MM.1S (cell line): ENCODE results near the gene GALNT9.

Experiments
- DNase-seq: peaks from one replicate; pipeline ENCODE4 v3.0.0-alpha.2; 2015
- H2AFZ ChIP-seq: fragments of 300-600 bp; sonication (generic); 2 replicates; pipeline ENCODE4 v1.6.0; 2016; ENCODE audit warnings: antibody characterized with exemption, low read length
- H3F3A ChIP-seq: fragments of 300-600 bp; sonication (generic); 2 replicates; pipeline ENCODE4 v1.6.1; 2016; ENCODE audit warnings: mild to moderate bottlenecking, antibody characterized with exemption, low read length, moderate library complexity, mixed read lengths; ENCODE audit not compliant: insufficient read depth
- H3K27ac ChIP-seq: fragments of 300-600 bp; sonication (generic); 2 replicates; pipeline ENCODE4 v1.5.1; 2016; ENCODE audit warnings: mild to moderate bottlenecking, low read length
- H3K27me3 ChIP-seq: fragments of 300-600 bp; sonication (generic); replicated peaks from 2 replicates; pipeline ENCODE4 v1.6.0; 2016; ENCODE audit warnings: low read length; ENCODE audit not compliant: insufficient read depth
- H3K36me3 ChIP-seq: fragments of 300-600 bp; sonication (generic); replicated peaks from 2 replicates; pipeline ENCODE4 v1.6.1; 2016; ENCODE audit warnings: mild to moderate bottlenecking, low read length, mixed read lengths; ENCODE audit not compliant: insufficient read depth
- H3K4me1 ChIP-seq: fragments of 300-600 bp; sonication (generic); 2 replicates; pipeline ENCODE4 v1.6.1; 2016; ENCODE audit warnings: low read length, mixed read lengths
- H3K4me2 ChIP-seq: fragments of 300-600 bp; sonication (generic); 2 replicates; pipeline ENCODE4 v1.6.0; 2016; ENCODE audit warnings: low read depth, low read length
- H3K4me3 ChIP-seq: fragments of 300-600 bp; sonication (generic); 2 replicates; pipeline ENCODE4 v1.5.1; 2016; ENCODE audit warnings: low read length, mixed read lengths
- H3K79me2 ChIP-seq: fragments of 300-600 bp; sonication (generic); 2 replicates; pipeline ENCODE4 v1.6.1; 2016; ENCODE audit warnings: mixed run types, low read length, mixed read lengths
- H3K9ac ChIP-seq: fragments of 300-600 bp; sonication (generic); 2 replicates; pipeline ENCODE4 v1.6.1; 2016; ENCODE audit warnings: low read length, mixed read lengths
- H3K9me2 ChIP-seq: fragments of 300-600 bp; sonication (generic); replicated peaks from 2 replicates; pipeline ENCODE4 v1.6.1; 2016; ENCODE audit warnings: mild to moderate bottlenecking, low read length, mixed read lengths; ENCODE audit not compliant: insufficient read depth
- H3K9me3 ChIP-seq: fragments of 300-600 bp; sonication (generic); replicated peaks from 2 replicates; pipeline ENCODE4 v1.6.1; 2016; ENCODE audit warnings: mild to moderate bottlenecking, low read length, mixed read lengths; ENCODE audit not compliant: insufficient read depth
- H4K20me1 ChIP-seq: fragments of 300-600 bp; sonication (generic); 2 replicates; pipeline ENCODE4 v1.6.1; 2016; ENCODE audit warnings: mild to moderate bottlenecking, low read length, moderate library complexity, mixed read lengths; ENCODE audit not compliant: insufficient read depth
- EZH2 ChIP-seq: fragments of 300-600 bp; sonication (generic); optimal IDR thresholded peaks from 2 replicates; pipeline ENCODE3; 2017; ENCODE audit warnings: low read depth, mild to moderate bottlenecking, antibody characterized with exemption, low read length, mixed read lengths
- EZH2phosphoT487 ChIP-seq: fragments of 300-600 bp; sonication (generic); IDR thresholded peaks from 2 replicates; pipeline ENCODE4 v1.6.1; 2018; ENCODE audit warnings: antibody characterized with exemption, low read length
- TF ChIP-seq, protein P1 (sequence below): fragments of 300-600 bp; sonication (generic); IDR thresholded peaks from 2 replicates; pipeline ENCODE4 v1.5.1; 2016; ENCODE audit warnings: antibody characterized with exemption, low read length, mixed read lengths

GALNT9 gene

DNA sequence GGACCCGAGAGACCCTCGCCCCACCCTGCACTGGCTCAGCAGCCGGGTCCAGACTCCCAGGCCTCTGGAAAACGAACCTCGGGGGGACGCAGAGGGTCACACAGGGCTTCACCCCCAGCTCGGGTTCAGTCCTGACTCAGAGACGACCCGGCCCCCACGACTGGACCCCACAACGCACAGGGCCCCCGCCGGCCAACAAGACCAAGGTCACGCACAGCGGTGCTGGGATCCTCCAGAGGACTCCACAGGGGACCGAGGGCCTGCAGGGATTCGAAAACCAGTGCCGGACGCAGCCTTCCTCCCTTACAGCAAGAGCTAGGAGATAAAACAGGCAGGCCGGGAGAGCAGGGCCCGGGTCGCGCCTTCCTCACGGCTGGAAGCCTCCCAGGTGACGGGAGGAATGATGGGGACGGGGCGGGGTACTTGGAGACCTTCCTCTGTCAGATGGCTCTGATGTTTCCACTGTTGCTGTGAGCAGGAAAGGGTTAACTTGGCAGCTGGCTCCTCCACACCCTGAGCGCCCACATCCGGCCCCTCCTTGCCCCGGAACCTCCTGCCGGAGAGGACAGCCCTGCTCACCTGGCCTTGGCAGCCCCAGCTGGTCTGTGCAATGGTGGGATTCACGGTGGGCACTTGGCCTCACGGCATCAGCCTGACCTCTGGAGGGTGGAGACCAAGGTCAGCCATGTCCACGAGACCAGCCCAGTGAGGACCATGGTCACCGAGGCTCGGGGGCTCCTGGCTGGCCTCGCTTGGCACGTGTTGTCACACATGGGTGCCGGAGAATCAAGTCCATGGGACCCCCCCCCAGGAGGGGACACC is 46.2 kb downstream of the GALNT9 start:
- Histone ChIP-seq H4K20me1 (no peaks in the 10 kb centered on the region), H3K4me3 (no peak overlapping the region), H3K9ac (no peak overlapping the region), H3F3A (no peaks in the 10 kb centered on the region), H2AFZ (no peak overlapping the region), H3K4me2 (no peak overlapping the region), H3K9me3 (no peaks in the 10 kb centered on the region), H3K79me2 (no peaks in the 10 kb centered on the region), H3K36me3 (no peaks in the 10 kb centered on the region), H3K9me2 (no peaks in the 10 kb centered on the region), H3K27me3 (no peaks in the 10 kb centered on the region; the same call in 1 of the 2 replicates), H3K27ac (no peak overlapping the region), H3K4me1 (no peaks in the 10 kb centered on the region)
- no peak for DNase-seq
- TF ChIP-seq, protein P1, sequence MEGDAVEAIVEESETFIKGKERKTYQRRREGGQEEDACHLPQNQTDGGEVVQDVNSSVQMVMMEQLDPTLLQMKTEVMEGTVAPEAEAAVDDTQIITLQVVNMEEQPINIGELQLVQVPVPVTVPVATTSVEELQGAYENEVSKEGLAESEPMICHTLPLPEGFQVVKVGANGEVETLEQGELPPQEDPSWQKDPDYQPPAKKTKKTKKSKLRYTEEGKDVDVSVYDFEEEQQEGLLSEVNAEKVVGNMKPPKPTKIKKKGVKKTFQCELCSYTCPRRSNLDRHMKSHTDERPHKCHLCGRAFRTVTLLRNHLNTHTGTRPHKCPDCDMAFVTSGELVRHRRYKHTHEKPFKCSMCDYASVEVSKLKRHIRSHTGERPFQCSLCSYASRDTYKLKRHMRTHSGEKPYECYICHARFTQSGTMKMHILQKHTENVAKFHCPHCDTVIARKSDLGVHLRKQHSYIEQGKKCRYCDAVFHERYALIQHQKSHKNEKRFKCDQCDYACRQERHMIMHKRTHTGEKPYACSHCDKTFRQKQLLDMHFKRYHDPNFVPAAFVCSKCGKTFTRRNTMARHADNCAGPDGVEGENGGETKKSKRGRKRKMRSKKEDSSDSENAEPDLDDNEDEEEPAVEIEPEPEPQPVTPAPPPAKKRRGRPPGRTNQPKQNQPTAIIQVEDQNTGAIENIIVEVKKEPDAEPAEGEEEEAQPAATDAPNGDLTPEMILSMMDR: no peak
- TF ChIP-seq EZH2 (no peak), EZH2phosphoT487 (no peak)

DNA sequence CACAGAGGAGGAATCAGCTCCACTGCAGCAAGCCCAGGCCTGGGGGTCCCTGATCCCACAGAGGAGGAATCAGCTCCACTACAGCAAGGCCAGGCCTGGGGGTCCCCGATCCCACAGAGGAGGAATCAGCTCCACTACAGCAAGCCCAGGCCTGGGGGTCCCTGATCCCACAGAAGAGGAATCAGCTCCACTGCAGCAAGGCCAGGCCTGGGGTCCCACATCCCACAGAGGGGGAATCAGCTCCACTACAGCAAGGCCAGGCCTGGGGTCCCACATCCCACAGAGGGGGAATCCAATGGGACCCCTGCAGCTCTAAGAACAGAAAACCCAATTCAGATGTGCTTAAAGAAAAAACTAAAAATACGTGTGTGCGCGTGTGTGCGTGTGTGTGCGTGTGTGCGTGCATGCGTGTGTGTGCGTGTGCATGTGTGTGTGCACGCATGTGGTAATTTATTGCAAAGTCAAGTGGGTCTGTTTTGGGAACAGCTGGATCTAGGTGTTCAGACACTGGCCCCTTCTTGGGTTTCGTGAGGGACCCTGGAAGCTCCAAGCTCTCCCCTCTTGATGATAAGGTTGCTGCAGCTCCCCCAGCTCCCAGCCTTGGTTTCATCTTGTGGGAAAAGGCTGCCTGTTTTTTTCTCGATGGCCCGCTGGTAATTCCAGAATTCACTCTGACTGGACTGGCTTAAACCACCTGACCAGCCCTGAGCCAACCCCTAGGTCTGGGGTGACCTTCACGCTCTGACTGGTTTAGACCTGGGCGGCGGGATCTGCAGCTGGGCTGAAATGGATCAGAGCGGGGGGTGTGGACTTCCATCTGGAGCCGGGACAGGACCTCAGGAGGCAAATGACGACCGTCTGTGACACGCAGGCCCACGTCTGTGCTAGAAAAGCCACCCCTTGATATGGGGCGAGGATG is 47.1 kb downstream of the GALNT9 start:
- Histone ChIP-seq H3K9me2 (no peaks in the 10 kb centered on the region), H3K9me3 (no peaks in the 10 kb centered on the region), H3K79me2 (no peaks in the 10 kb centered on the region), H3K27ac (no peak overlapping the region), H3K4me1 (no peaks in the 10 kb centered on the region), H2AFZ (no peak overlapping the region), H3K36me3 (no peaks in the 10 kb centered on the region), H3K4me2 (no peak overlapping the region), H4K20me1 (no peaks in the 10 kb centered on the region), H3F3A (no peaks in the 10 kb centered on the region), H3K9ac (no peak overlapping the region), H3K27me3 (no peaks in the 10 kb centered on the region; the same call in 1 of the 2 replicates), H3K4me3 (no peak overlapping the region)
- TF ChIP-seq EZH2: no peak
- no peak for DNase-seq

DNA sequence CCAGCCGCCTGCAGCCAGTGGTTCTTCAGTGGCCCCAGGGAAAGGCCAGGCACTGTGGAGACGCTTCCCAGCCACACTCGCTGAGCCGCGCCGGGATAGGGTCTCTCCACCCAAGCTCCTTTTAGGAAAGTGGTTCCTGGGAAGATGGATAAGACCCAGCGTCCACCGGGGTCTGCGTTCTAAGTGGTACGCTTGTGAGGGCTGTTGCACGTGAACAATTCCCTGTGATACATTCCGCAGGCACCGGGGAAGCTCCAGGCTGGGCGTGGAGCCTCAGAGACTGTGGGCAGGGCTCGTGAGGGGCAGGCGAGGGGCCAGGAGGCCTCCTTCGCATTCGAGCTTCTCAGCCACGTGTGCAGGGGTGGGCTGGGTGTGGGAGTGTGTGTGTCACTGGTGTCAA is 48.4 kb downstream of the GALNT9 start:
- Histone ChIP-seq H3K9me2 (no peaks in the 10 kb centered on the region), H3K9me3 (no peaks in the 10 kb centered on the region), H3K27ac (no peak overlapping the region), H3K4me2 (no peak overlapping the region), H3K79me2 (no peaks in the 10 kb centered on the region), H4K20me1 (no peaks in the 10 kb centered on the region), H3K4me1 (no peaks in the 10 kb centered on the region), H3K9ac (no peak overlapping the region), H3K4me3 (no peak overlapping the region), H3K27me3 (peaks cover 6% of the 10 kb centered on the region; the same call in 1 of the 2 replicates), H3K36me3 (no peaks in the 10 kb centered on the region), H3F3A (no peaks in the 10 kb centered on the region), H2AFZ (no peak overlapping the region)
- DNase-seq: no peak
- TF ChIP-seq, protein P1: no peak
- no peak for TF ChIP-seq EZH2phosphoT487
- TF ChIP-seq EZH2: no peak
